HepG2 (cell line): ENCODE data around the gene CDAN1. TPM values are rescaled to one million over a fixed set of nuclear protein-coding genes. Genes with fewer than 3 reads are reported as not detected.

Experiments
- CERS6 ChIP-seq: sonication (generic); formaldehyde crosslinking; IDR thresholded peaks from 2 replicates; pipeline ENCODE4 v1.5.0; 2020; ENCODE audit warnings: missing genetic modification reagents
- GATAD1 ChIP-seq: IDR thresholded peaks from 2 replicates; pipeline ENCODE4 v1.6.1; 2016; ENCODE audit warnings: missing genetic modification reagents, missing compliant biosample characterization
- GMEB1 ChIP-seq: sonication (generic); formaldehyde crosslinking; IDR thresholded peaks from 2 replicates; pipeline ENCODE4 v1.5.1; 2020; ENCODE audit warnings: missing genetic modification reagents, mild to moderate bottlenecking, borderline replicate concordance
- HNRNPLL ChIP-seq: fragments of 200-400 bp; formaldehyde crosslinking; IDR thresholded peaks from 2 replicates; pipeline ENCODE4 v1.6.1; 2017; ENCODE audit warnings: mild to moderate bottlenecking, low read depth, low read length; ENCODE audit not compliant: poor library complexity, severe bottlenecking
- MYPOP ChIP-seq: sonication (generic); formaldehyde crosslinking; IDR thresholded peaks from 2 replicates; pipeline ENCODE4 v1.8.1; 2023; ENCODE audit warnings: mild to moderate bottlenecking, moderate library complexity, missing genetic modification reagents
- RBM22 ChIP-seq: fragments of 200-400 bp; formaldehyde crosslinking; optimal IDR thresholded peaks from 2 replicates; pipeline ENCODE3; 2017; ENCODE audit warnings: mild to moderate bottlenecking, low read length, moderate library complexity
- RFXAP ChIP-seq: sonication (generic); formaldehyde crosslinking; IDR thresholded peaks from 2 replicates; pipeline ENCODE4 v1.4.0; 2020; ENCODE audit warnings: missing genetic modification reagents, borderline replicate concordance
- RXRB ChIP-seq: IDR thresholded peaks from 2 replicates; pipeline ENCODE4 v1.6.1; 2016; ENCODE audit warnings: borderline replicate concordance, missing genetic modification reagents, missing compliant biosample characterization
- TCF12 ChIP-seq, 2 experiments: fragments of 450-650 bp in 1 of 2; sonication (generic) in 1 of 2; formaldehyde crosslinking in 1 of 2; IDR thresholded peaks; 2 replicates each; pipeline versions ENCODE4 v1.6.1 to v1.8.0; 2017 to 2022; ENCODE audit warnings: antibody characterized with exemption in 1 of 2, mild to moderate bottlenecking in 1 of 2, missing genetic modification reagents in 1 of 2, moderate library complexity in 1 of 2
- TIGD3 ChIP-seq: sonication (generic); formaldehyde crosslinking; IDR thresholded peaks from 2 replicates; pipeline ENCODE4 v1.5.1; 2020; ENCODE audit warnings: mild to moderate bottlenecking, missing genetic modification reagents, borderline replicate concordance
- ZBTB20 ChIP-seq: sonication (generic); formaldehyde crosslinking; IDR thresholded peaks from 2 replicates; pipeline ENCODE4 v1.8.1; 2023; ENCODE audit warnings: missing genetic modification reagents, low read depth, mild to moderate bottlenecking, borderline replicate concordance
- ZBTB4 ChIP-seq: sonication (generic); formaldehyde crosslinking; IDR thresholded peaks from 2 replicates; pipeline ENCODE4 v1.4.0; 2020; ENCODE audit warnings: missing genetic modification reagents, mild to moderate bottlenecking, borderline replicate concordance
- ZNF546 ChIP-seq: sonication (generic); formaldehyde crosslinking; conservative IDR thresholded peaks from 2 replicates; pipeline ENCODE4 v1.8.1; 2023; ENCODE audit warnings: mild to moderate bottlenecking, missing genetic modification reagents
- ZNF589 ChIP-seq: sonication (generic); formaldehyde crosslinking; conservative IDR thresholded peaks from 2 replicates; pipeline ENCODE4 v1.8.0; 2022; ENCODE audit warnings: mild to moderate bottlenecking, moderate library complexity, missing genetic modification reagents
- ZNF7 ChIP-seq: IDR thresholded peaks from 2 replicates; pipeline ENCODE4 v1.6.1; 2016; ENCODE audit warnings: missing biosample characterization, missing genetic modification reagents
- ZNF709 ChIP-seq: sonication (generic); formaldehyde crosslinking; IDR thresholded peaks from 2 replicates; pipeline ENCODE4 v1.5.0; 2020; ENCODE audit warnings: mild to moderate bottlenecking, missing genetic modification reagents
- ZNF766 ChIP-seq: sonication (generic); formaldehyde crosslinking; IDR thresholded peaks from 2 replicates; pipeline ENCODE4 v1.5.0; 2020; ENCODE audit warnings: missing genetic modification reagents, borderline replicate concordance
- ZNF776 ChIP-seq: sonication (generic); formaldehyde crosslinking; IDR thresholded peaks from 2 replicates; pipeline ENCODE4 v1.4.0; 2020; ENCODE audit warnings: mild to moderate bottlenecking, missing genetic modification reagents
- ZNF784 ChIP-seq: sonication (generic); formaldehyde crosslinking; IDR thresholded peaks from 2 replicates; pipeline ENCODE4 v1.5.1; 2020; ENCODE audit warnings: missing genetic modification reagents, mild to moderate bottlenecking, borderline replicate concordance
- polyA plus RNA-seq, 8 experiments: library from polyadenylated mRNA; depleted of rRNA in 3 of 8; stranded (reverse) in 7 of 8; unstranded in 1 of 8; fragments of >200 nt; fragmentation: Illumina TruSeq in 4 of 8; extraction: Trizol in 4 of 8; gene quantifications; 2 replicates each; pipeline versions ENCODE4 v1.2.1 to v1.2.3, GENCODE V29; 2011 to 2016; ENCODE audit warnings: low read depth in 4 of 8, missing spikeins in 1 of 8, mixed read lengths in 1 of 8; ENCODE audit not compliant: insufficient read depth in 1 of 8
- total RNA-seq, 5 experiments: library from RNA; depleted of rRNA; stranded (reverse); fragments of >200 nt; fragmentation: Illumina TruSeq; extraction: Trizol; gene quantifications; 2 replicates each; pipeline ENCODE4 v1.2.3, GENCODE V29; 2016; ENCODE audit warnings: low read depth in 1 of 5

The CDAN1 gene
- total and polyA plus RNA-seq, 2 of the 13 experiments (the other 11 are each of a cell fraction or from before 2014, with no cell fraction given): 5.0 to 16.1 TPM

GRCh38 chr15:42736793-42737528, at the start of gene CDAN1 (continued):
- TF ChIP-seq MYPOP (CRISPR knock-in tag) (no peak), TIGD3 (CRISPR knock-in tag) (no peak), ZNF589 (CRISPR knock-in tag) (no peak), CERS6 (CRISPR knock-in tag) (no peak), TCF12 (IDR thresholded peaks at IDR 0.05) (no peak), TCF12 (CRISPR knock-in tag; IDR thresholded peaks at IDR 0.05) (0 out of 2 replicates have a peak, but pooled peaks have one; percentile 39), RFXAP (CRISPR knock-in tag) (no peak), ZNF709 (CRISPR knock-in tag) (no peak), ZBTB4 (CRISPR knock-in tag) (no peak), ZNF784 (CRISPR knock-in tag) (peak; percentile 69; the same call in 1 of the 2 replicates), HNRNPLL (no peak), ZNF776 (CRISPR knock-in tag) (peak; percentile 79), RXRB (CRISPR knock-in tag) (no peak; the same call in 1 of the 2 replicates), RBM22 (no peak), GMEB1 (CRISPR knock-in tag) (no peak), ZNF546 (no peak), ZBTB20 (CRISPR knock-in tag) (no peak), ZNF7 (CRISPR knock-in tag) (no peak), ZNF766 (CRISPR knock-in tag) (no peak), GATAD1 (CRISPR knock-in tag) (peak; percentile 53)
